Stomach (tissue), 4 donors: Measurements from ENCODE around the gene PLXDC1.

Source experiments
- POLR2AphosphoS5 ChIP-seq, 3 donors: sonication (generic); formaldehyde crosslinking; IDR thresholded peaks; one replicate each; pipeline ENCODE4 v1.6.1; 2016; ENCODE audit warnings: antibody characterized with exemption in 3 of 3
- TF ChIP-seq, protein P1 (sequence below), 7 experiments: fragments of 450-650 bp in 4 of 7; fragments of 200-600 bp in 3 of 7; sonication (generic) in 3 of 7; IDR thresholded peaks; one replicate each; pipeline ENCODE4 v1.5.1; 2016 to 2019; ENCODE audit warnings: antibody characterized with exemption in 7 of 7, control low read depth in 2 of 7, mild to moderate bottlenecking in 1 of 7

DNA sequence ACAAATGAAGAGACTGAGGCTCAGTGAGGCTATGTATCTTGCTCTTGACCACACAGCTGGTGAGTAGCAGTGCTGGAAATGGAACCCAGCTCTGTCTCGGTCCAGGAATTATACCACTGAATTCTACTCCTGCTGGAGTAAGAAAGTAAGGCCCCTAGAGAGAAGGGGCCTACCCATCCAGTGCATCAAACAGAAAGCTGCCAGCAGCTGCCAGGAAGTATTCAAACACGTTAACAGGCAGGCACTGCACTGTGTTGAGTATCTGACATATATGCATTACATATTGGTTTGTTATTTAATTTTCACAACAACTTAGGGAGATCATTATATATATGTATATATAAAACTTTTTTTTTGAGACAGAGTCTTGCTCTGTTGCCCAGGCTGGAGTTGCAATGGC is 10.5 kb upstream of the PLXDC1 start:
- no peak for TF ChIP-seq POLR2AphosphoS5 (IDR thresholded peaks at IDR 0.05)
- TF ChIP-seq, protein P1, sequence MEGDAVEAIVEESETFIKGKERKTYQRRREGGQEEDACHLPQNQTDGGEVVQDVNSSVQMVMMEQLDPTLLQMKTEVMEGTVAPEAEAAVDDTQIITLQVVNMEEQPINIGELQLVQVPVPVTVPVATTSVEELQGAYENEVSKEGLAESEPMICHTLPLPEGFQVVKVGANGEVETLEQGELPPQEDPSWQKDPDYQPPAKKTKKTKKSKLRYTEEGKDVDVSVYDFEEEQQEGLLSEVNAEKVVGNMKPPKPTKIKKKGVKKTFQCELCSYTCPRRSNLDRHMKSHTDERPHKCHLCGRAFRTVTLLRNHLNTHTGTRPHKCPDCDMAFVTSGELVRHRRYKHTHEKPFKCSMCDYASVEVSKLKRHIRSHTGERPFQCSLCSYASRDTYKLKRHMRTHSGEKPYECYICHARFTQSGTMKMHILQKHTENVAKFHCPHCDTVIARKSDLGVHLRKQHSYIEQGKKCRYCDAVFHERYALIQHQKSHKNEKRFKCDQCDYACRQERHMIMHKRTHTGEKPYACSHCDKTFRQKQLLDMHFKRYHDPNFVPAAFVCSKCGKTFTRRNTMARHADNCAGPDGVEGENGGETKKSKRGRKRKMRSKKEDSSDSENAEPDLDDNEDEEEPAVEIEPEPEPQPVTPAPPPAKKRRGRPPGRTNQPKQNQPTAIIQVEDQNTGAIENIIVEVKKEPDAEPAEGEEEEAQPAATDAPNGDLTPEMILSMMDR (IDR thresholded peaks at IDR 0.05): no peak
